CD1c-positive myeloid dendritic cell (primary cell): Measurements from ENCODE around the gene MYH3.

Source experiments
- DNase-seq: peaks from one replicate; pipeline ENCODE4 v3.0.0-alpha.2; 2016; ENCODE audit errors: extremely low spot score

The MYH3 gene

GRCh38 chr17:10614536-10615155, 42.5 kb downstream of the MYH3 start:
- DNase-seq, result peak; percentile 36

- DNase-seq, result no peak
Measured at GRCh38 chr17:10613775-10614513, 43.2 kb downstream of the MYH3 start.

- no peak for DNase-seq
Measured at GRCh38 chr17:10612957-10613744, 44.0 kb downstream of the MYH3 start.

- no peak for DNase-seq
Measured at GRCh38 chr17:10610884-10611283, 46.2 kb downstream of the MYH3 start.

GRCh38 chr17:10608244-10608643, 48.9 kb downstream of the MYH3 start:
- no peak for DNase-seq

- no peak for DNase-seq
Measured at GRCh38 chr17:10606110-10606509, 51.0 kb downstream of the MYH3 start.

- no peak for DNase-seq
Measured at GRCh38 chr17:10605221-10605783, 51.8 kb downstream of the MYH3 start.

- DNase-seq, result no peak
Measured at GRCh38 chr17:10604521-10604920, 52.6 kb downstream of the MYH3 start.

GRCh38 chr17:10603931-10604330, 53.2 kb downstream of the MYH3 start:
- DNase-seq, result no peak

GRCh38 chr17:10600571-10600970, 56.5 kb downstream of the MYH3 start:
- DNase-seq, result no peak

GRCh38 chr17:10598621-10599020, 58.5 kb downstream of the MYH3 start:
- no peak for DNase-seq

- no peak for DNase-seq
Measured at GRCh38 chr17:10589553-10590145, 67.5 kb downstream of the MYH3 start.

GRCh38 chr17:10585529-10585928, 71.6 kb downstream of the MYH3 start:
- no peak for DNase-seq

- no peak for DNase-seq
Measured at GRCh38 chr17:10583834-10584233, 73.3 kb downstream of the MYH3 start.

GRCh38 chr17:10579270-10579669, 77.8 kb downstream of the MYH3 start:
- DNase-seq, result no peak
